Neural progenitor cell (in vitro differentiated cells): ENCODE results near the gene IRAK3. TPM values are rescaled to one million over a fixed set of nuclear protein-coding genes. Genes with fewer than 3 reads are reported as not detected.

ENCODE experiments used
- DNase-seq: peaks from one replicate; pipeline ENCODE4 v3.0.0-alpha.2; 2016; ENCODE audit warnings: low spot score
- H2AFZ ChIP-seq: fragments of 200-600 bp; sonication (generic); replicated peaks from 2 replicates; pipeline ENCODE4 v1.6.1; 2016; ENCODE audit warnings: antibody characterized with exemption
- H3F3A ChIP-seq: fragments of 200-600 bp; sonication (generic); 2 replicates; pipeline ENCODE4 v1.6.1; 2016; ENCODE audit warnings: antibody characterized with exemption, low read depth
- H3K27ac ChIP-seq: fragments of 200-600 bp; sonication (generic); 2 replicates; pipeline ENCODE4 v1.5.1; 2016; ENCODE audit warnings: mild to moderate bottlenecking
- H3K27me3 ChIP-seq: fragments of 200-600 bp; sonication (generic); 2 replicates; pipeline ENCODE4 v1.6.1; 2016; ENCODE audit warnings: mild to moderate bottlenecking, moderate library complexity
- H3K36me3 ChIP-seq: fragments of 200-600 bp; sonication (generic); 2 replicates; pipeline ENCODE4 v1.5.1; 2016
- H3K4me1 ChIP-seq: fragments of 200-600 bp; sonication (generic); 2 replicates; pipeline ENCODE4 v1.6.1; 2016; ENCODE audit warnings: mixed run types
- H3K4me2 ChIP-seq: fragments of 200-600 bp; sonication (generic); 2 replicates; pipeline ENCODE4 v1.6.1; 2016
- H3K4me3 ChIP-seq: fragments of 200-600 bp; sonication (generic); 2 replicates; pipeline ENCODE4 v1.5.1; 2016
- H3K79me2 ChIP-seq: fragments of 200-600 bp; sonication (generic); 2 replicates; pipeline ENCODE4 v1.6.1; 2016; ENCODE audit warnings: low read depth
- H3K9ac ChIP-seq: fragments of 200-600 bp; sonication (generic); 2 replicates; pipeline ENCODE4 v1.6.1; 2016
- H3K9me3 ChIP-seq: fragments of 200-600 bp; sonication (generic); 2 replicates; pipeline ENCODE4 v1.5.1; 2016; ENCODE audit warnings: low read depth
- H4K20me1 ChIP-seq: fragments of 200-600 bp; sonication (generic); 2 replicates; pipeline ENCODE4 v1.6.1; 2016; ENCODE audit warnings: low read depth
- H3K27ac Mint-ChIP-seq: 3 replicates; pipeline ENCODE4 v1.8.0; 2021; ENCODE audit warnings: mixed read lengths
- H3K27me3 Mint-ChIP-seq: 2 replicates; pipeline ENCODE4 v1.8.0; 2022; ENCODE audit warnings: low read depth, mild to moderate bottlenecking, inconsistent platforms, moderate library complexity, mixed read lengths; ENCODE audit not compliant: insufficient read depth
- H3K36me3 Mint-ChIP-seq: 3 replicates; pipeline ENCODE4 v1.8.0; 2021; ENCODE audit warnings: mixed read lengths
- H3K4me1 Mint-ChIP-seq: 3 replicates; pipeline ENCODE4 v1.8.0; 2021; ENCODE audit warnings: mixed read lengths
- H3K4me3 Mint-ChIP-seq: 3 replicates; pipeline ENCODE4 v1.8.0; 2021; ENCODE audit warnings: mild to moderate bottlenecking, moderate library complexity, mixed read lengths
- H3K9me3 Mint-ChIP-seq: 3 replicates; pipeline ENCODE4 v1.8.0; 2020; ENCODE audit warnings: mixed read lengths
- EZH2 ChIP-seq: fragments of 200-600 bp; sonication (generic); IDR thresholded peaks from 2 replicates; pipeline ENCODE4 v1.6.1; 2017; ENCODE audit warnings: antibody characterized with exemption, mild to moderate bottlenecking, moderate library complexity
- EZH2phosphoT487 ChIP-seq: fragments of 200-600 bp; sonication (generic); IDR thresholded peaks from 2 replicates; pipeline ENCODE4 v1.6.1; 2017; ENCODE audit warnings: antibody characterized with exemption
- total RNA-seq: library from RNA; depleted of rRNA; stranded (reverse); fragments of >200 nt; gene quantifications from 2 replicates; pipeline ENCODE4 v1.2.3, GENCODE V29; 2015; ENCODE audit warnings: low replicate concordance
- TF ChIP-seq, protein P1 (sequence below): fragments of 200-600 bp; sonication (generic); IDR thresholded peaks from 2 replicates; pipeline ENCODE4 v1.5.1; 2017; ENCODE audit warnings: antibody characterized with exemption, mild to moderate bottlenecking

The IRAK3 gene
- total RNA-seq, 1 donor from 2014 or later = 3.0 TPM

DNA sequence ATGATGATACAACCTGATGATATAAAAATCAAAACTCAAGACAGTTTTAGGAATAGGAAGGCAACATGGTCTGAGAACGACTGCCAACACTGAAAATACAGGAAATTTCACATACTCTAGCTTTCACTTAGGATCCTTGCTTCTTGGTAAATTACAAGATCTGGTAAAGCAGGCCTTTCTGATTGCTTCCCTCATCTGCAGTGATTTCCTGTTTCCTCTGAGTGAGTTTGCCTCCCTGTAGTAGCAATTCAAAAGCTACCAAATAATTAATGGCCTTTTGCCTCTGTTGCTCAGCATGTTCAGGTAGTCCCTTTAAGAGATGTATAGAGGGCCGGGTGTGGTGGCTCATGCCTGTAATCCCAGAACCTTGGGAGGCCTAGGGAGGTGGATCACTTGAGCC lies 2.0 kb upstream of the IRAK3 start:
- Mint-ChIP-seq H3K4me1 (no peaks in the 10 kb centered on the region), H3K36me3 (no peaks in the 10 kb centered on the region), H3K4me3 (no peak overlapping the region), H3K27ac (no peak overlapping the region), H3K27me3 (peaks cover 40% of the 10 kb centered on the region), H3K9me3 (peaks cover 10% of the 10 kb centered on the region)
- Histone ChIP-seq H2AFZ (no peak overlapping the region), H4K20me1 (no peaks in the 10 kb centered on the region), H3K36me3 (no peaks in the 10 kb centered on the region), H3F3A (no peaks in the 10 kb centered on the region), H3K27me3 (peaks cover 60% of the 10 kb centered on the region), H3K4me1 (no peaks in the 10 kb centered on the region), H3K9ac (no peak overlapping the region), H3K4me3 (no peak overlapping the region), H3K9me3 (no peaks in the 10 kb centered on the region), H3K27ac (no peak overlapping the region), H3K79me2 (no peaks in the 10 kb centered on the region), H3K4me2 (no peak overlapping the region)
- no peak for DNase-seq
- no peak for TF ChIP-seq EZH2
- TF ChIP-seq, protein P1, sequence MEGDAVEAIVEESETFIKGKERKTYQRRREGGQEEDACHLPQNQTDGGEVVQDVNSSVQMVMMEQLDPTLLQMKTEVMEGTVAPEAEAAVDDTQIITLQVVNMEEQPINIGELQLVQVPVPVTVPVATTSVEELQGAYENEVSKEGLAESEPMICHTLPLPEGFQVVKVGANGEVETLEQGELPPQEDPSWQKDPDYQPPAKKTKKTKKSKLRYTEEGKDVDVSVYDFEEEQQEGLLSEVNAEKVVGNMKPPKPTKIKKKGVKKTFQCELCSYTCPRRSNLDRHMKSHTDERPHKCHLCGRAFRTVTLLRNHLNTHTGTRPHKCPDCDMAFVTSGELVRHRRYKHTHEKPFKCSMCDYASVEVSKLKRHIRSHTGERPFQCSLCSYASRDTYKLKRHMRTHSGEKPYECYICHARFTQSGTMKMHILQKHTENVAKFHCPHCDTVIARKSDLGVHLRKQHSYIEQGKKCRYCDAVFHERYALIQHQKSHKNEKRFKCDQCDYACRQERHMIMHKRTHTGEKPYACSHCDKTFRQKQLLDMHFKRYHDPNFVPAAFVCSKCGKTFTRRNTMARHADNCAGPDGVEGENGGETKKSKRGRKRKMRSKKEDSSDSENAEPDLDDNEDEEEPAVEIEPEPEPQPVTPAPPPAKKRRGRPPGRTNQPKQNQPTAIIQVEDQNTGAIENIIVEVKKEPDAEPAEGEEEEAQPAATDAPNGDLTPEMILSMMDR = no peak
- TF ChIP-seq EZH2phosphoT487 = no peak

DNA sequence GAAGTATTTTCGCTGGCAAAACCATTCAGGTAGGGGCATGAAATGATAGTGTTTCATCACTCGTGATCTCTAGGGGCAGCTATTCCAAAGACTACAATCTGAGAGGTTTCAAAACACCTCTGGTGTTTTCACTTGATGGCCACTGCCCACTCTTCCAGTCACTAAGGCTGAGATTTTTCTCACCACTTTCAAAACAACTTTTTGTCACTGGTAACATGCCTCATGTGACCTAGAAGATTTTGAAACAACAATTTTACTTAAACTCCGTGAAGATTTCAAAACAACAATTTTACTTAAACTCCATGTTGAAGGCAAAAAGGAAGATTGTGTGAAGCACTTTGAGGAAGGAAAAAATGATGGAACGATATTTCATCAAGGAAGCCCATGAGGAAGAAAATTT lies 1.2 kb upstream of the IRAK3 start:
- H3K4me1 Mint-ChIP-seq = no peaks in the 10 kb centered on the region
- Histone ChIP-seq H3K9ac (no peak overlapping the region), H3K27ac (no peak overlapping the region), H3K36me3 (no peaks in the 10 kb centered on the region), H2AFZ (no peak overlapping the region), H4K20me1 (no peaks in the 10 kb centered on the region), H3K4me1 (no peaks in the 10 kb centered on the region), H3K27me3 (peaks cover 60% of the 10 kb centered on the region), H3K79me2 (no peaks in the 10 kb centered on the region), H3F3A (no peaks in the 10 kb centered on the region), H3K4me2 (no peak overlapping the region), H3K4me3 (no peak overlapping the region), H3K9me3 (no peaks in the 10 kb centered on the region)
- no peak for DNase-seq
- peaks cover 10% of the 10 kb centered on the region for H3K9me3 Mint-ChIP-seq
- no peaks in the 10 kb centered on the region for H3K36me3 Mint-ChIP-seq
- H3K4me3 Mint-ChIP-seq = no peak overlapping the region
- peaks cover 38% of the 10 kb centered on the region for H3K27me3 Mint-ChIP-seq
- TF ChIP-seq, protein P1 = no peak
- no peak for TF ChIP-seq EZH2
- TF ChIP-seq EZH2phosphoT487 = no peak
- no peak overlapping the region for H3K27ac Mint-ChIP-seq

DNA sequence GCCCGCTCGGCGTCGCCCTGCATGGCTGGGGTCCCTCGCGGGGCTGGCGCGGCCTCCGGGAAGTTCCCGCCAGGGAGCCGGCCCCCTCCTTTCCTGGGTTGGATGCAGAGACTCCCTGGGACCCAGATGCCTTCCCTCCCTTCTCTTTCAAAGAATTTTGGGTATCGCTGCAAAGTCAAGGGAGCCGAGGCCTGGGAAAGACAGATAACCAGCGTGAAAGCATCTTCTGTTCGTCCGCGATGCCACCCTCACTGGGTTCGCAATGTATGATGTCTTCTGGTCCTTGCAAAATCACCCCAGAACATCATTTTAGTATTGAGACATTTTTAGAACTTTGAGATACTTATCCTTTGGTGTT lies 451 bp downstream of the IRAK3 start:
- peak overlapping the region; percentile 42 for H3K4me3 ChIP-seq
- H3K79me2 ChIP-seq = no peaks in the 10 kb centered on the region
- peaks cover 8% of the 10 kb centered on the region for H3K9me3 Mint-ChIP-seq
- no peaks in the 10 kb centered on the region for H4K20me1 ChIP-seq
- no peak overlapping the region for H3K27ac Mint-ChIP-seq
- H3K4me2 ChIP-seq = peak overlapping the region; percentile 73
- no peak for DNase-seq
- no peaks in the 10 kb centered on the region for H3K36me3 ChIP-seq
- H3K9me3 ChIP-seq = no peaks in the 10 kb centered on the region
- no peak overlapping the region for H3K9ac ChIP-seq
- H3K4me1 Mint-ChIP-seq = no peaks in the 10 kb centered on the region
- H3F3A ChIP-seq = no peaks in the 10 kb centered on the region
- TF ChIP-seq EZH2 (no peak), EZH2phosphoT487 (no peak)
- TF ChIP-seq, protein P1 = no peak
- H3K27me3 ChIP-seq = peaks cover 60% of the 10 kb centered on the region
- H3K27ac ChIP-seq = no peak overlapping the region
- H3K36me3 Mint-ChIP-seq = no peaks in the 10 kb centered on the region
- H3K4me1 ChIP-seq = no peaks in the 10 kb centered on the region
- H3K4me3 Mint-ChIP-seq = peak overlapping the region; percentile 69
- peaks cover 40% of the 10 kb centered on the region for H3K27me3 Mint-ChIP-seq
- H2AFZ ChIP-seq = peak overlapping the region; percentile 99

DNA sequence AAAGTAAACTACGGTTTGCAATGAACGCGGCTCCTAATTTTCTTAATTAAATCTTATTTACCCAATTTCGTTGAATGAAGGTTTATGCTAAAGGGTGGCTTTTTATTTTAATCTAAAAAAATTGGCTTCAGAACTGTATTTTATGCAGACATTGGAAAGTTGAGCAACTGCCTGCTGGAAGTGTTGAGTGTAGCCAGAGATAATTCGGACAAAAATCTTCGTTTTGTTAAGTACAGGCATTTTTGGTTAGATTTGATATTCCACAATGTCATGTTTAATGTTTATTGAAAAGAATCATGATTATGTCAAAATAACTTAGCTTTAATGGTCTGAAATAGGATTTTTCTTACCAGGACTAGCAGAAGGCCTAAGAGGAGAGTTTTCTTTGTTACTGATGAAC lies 875 bp downstream of the IRAK3 start:
- Histone ChIP-seq H3K9me3 (no peaks in the 10 kb centered on the region), H3K4me3 (no peak overlapping the region), H3K4me2 (peak overlapping the region; percentile 73), H4K20me1 (no peaks in the 10 kb centered on the region), H3K79me2 (no peaks in the 10 kb centered on the region), H3K9ac (no peak overlapping the region), H3K4me1 (no peaks in the 10 kb centered on the region), H2AFZ (no peak overlapping the region), H3K27me3 (peaks cover 60% of the 10 kb centered on the region), H3F3A (no peaks in the 10 kb centered on the region), H3K27ac (no peak overlapping the region), H3K36me3 (no peaks in the 10 kb centered on the region)
- no peak overlapping the region for H3K4me3 Mint-ChIP-seq
- peaks cover 5% of the 10 kb centered on the region for H3K9me3 Mint-ChIP-seq
- H3K27ac Mint-ChIP-seq = no peak overlapping the region
- no peak for DNase-seq
- TF ChIP-seq EZH2phosphoT487 (no peak), EZH2 (no peak)
- TF ChIP-seq, protein P1 = no peak
- H3K4me1 Mint-ChIP-seq = no peaks in the 10 kb centered on the region
- no peaks in the 10 kb centered on the region for H3K36me3 Mint-ChIP-seq
- peaks cover 37% of the 10 kb centered on the region for H3K27me3 Mint-ChIP-seq
